Esophagus muscularis mucosa (tissue), 3 donors: ENCODE measurements around the gene RBBP6.

Experiments used
- CTCF ChIP-seq, 3 experiments: fragments of 200-600 bp in 2 of 3; fragments of 450-650 bp in 1 of 3; sonication (generic) in 2 of 3; IDR thresholded peaks; one replicate each; pipeline ENCODE4 v1.5.1; 2017 to 2019; ENCODE audit warnings: antibody characterized with exemption in 3 of 3, mild to moderate bottlenecking in 2 of 3, moderate library complexity in 1 of 3
- POLR2A ChIP-seq: fragments of 450-650 bp; IDR thresholded peaks from one replicate; pipeline ENCODE4 v1.6.1; 2017; ENCODE audit warnings: antibody characterized with exemption, moderate library complexity, mild to moderate bottlenecking, low read depth
- POLR2AphosphoS5 ChIP-seq, 2 donors: sonication (generic); formaldehyde crosslinking; IDR thresholded peaks; one replicate each; pipeline ENCODE4 v1.6.1; 2017; ENCODE audit warnings: antibody characterized with exemption in 2 of 2

- TF ChIP-seq POLR2A (no peak), CTCF (IDR thresholded peaks at IDR 0.05) (no peak), POLR2AphosphoS5 (IDR thresholded peaks at IDR 0.05) (no peak)
Measured at GRCh38 chr16:24617502-24617901, 78.1 kb downstream of the RBBP6 start.
